Small intestine (tissue), 7 donors: ENCODE measurements around the gene MET. TPM values are rescaled to one million over a fixed set of nuclear protein-coding genes. Genes with fewer than 3 reads are reported as not detected.

Experiments
- DNase-seq, 2 donors: peaks; one replicate each; pipeline versions ENCODE4 v3.0.0 to v3.0.0-alpha.2; 2013
- FAIRE-seq: peaks from 2 replicates; lab custom pipeline; 2012; peaks lifted over from hg19 to GRCh38; lab: Jason Lieb, UNC
- H3K27ac ChIP-seq, 3 donors: one replicate each; pipeline ENCODE4 v1.5.1; 2013; ENCODE audit warnings: low read length in 2 of 3, mild to moderate bottlenecking in 2 of 3, control low read depth in 1 of 3, inconsistent platforms in 1 of 3, low read depth in 1 of 3, moderate library complexity in 1 of 3
- H3K27me3 ChIP-seq, 3 donors: one replicate each; pipeline ENCODE4 v1.6.1; 2013; ENCODE audit warnings: low read length in 3 of 3, inconsistent platforms in 1 of 3; ENCODE audit not compliant: control insufficient read depth in 3 of 3, insufficient read depth in 3 of 3
- H3K36me3 ChIP-seq, 3 donors: one replicate each; pipeline ENCODE4 v1.6.1; 2013; ENCODE audit warnings: low read length in 3 of 3, inconsistent platforms in 1 of 3, low read depth in 1 of 3, mild to moderate bottlenecking in 1 of 3, moderate library complexity in 1 of 3; ENCODE audit not compliant: control insufficient read depth in 3 of 3, insufficient read depth in 2 of 3
- H3K4me1 ChIP-seq, 3 donors: one replicate each; pipeline ENCODE4 v1.6.1; 2013; ENCODE audit warnings: low read length in 2 of 3, inconsistent platforms in 1 of 3, low read depth in 1 of 3, mild to moderate bottlenecking in 1 of 3, moderate library complexity in 1 of 3; ENCODE audit not compliant: control insufficient read depth in 3 of 3, insufficient read depth in 2 of 3
- H3K4me3 ChIP-seq, 3 donors: one replicate each; pipeline ENCODE4 v1.5.1; 2013; ENCODE audit warnings: low read length in 3 of 3, control low read depth in 1 of 3, inconsistent platforms in 1 of 3, low read depth in 1 of 3, mild to moderate bottlenecking in 1 of 3, moderate library complexity in 1 of 3
- H3K9me3 ChIP-seq, 2 donors: one replicate each; pipeline ENCODE4 v1.6.1; 2013; ENCODE audit warnings: low read depth in 1 of 2, low read length in 1 of 2; ENCODE audit not compliant: control insufficient read depth in 2 of 2, insufficient read depth in 1 of 2
- WGBS, 3 donors: extraction: QIAGEN DNeasy Blood & Tissue Kit; methylation state at CpG; one replicate each; pipeline ENCODE4 v1.1.7; 2013; 5-methylcytosine and 5-hydroxymethylcytosine counted together
- polyA plus RNA-seq, 4 donors: library from polyadenylated mRNA; stranded (reverse) in 3 of 4; unstranded in 1 of 4; fragments of 200-250 nt in 3 of 4; fragments of 120-200 nt in 1 of 4; gene quantifications; one replicate each; pipeline versions ENCODE4 v1.2.1 to v1.2.3, GENCODE V29; 2013
- donor health status: healthy with polysubstance abuse.
- donor health status: control.
- donor health status: control.
- donor health status: Bipolar disorder and iron deficiency.
- donor health status: healthy.

The MET gene
- polyA plus RNA-seq, 4 donors = 2.7 to 13.4 (median 8.2) TPM

DNA sequence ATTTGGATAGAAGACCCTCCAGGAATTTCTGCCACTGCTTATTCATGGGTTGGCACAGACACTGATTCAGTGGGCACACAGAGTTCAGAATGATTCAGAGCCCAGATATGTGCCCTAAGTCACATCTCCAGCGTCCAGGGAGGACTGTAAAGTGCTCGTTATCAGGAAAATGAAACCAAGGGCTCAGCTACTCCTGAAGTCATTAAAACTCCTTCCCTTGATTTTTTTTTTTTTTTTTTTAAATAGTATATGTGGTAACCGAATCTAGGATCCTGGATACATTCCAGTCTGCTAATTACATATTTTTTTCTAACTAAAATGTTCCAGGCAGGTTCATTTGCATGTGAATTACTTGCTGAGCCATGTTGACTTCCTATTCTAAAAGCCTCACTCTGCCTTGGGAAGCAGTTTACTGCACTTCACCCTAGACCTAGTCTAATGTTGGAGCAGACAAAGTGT lies 34.7 kb downstream of the MET start:
- WGBS, 3 donors = 7 to 48% (median 29%) methylated on average over 3 of the region's 3 CpGs

GRCh38 chr7:116707289-116707688 lies 35.3 kb downstream of the MET start:
- no peaks in the 10 kb centered on the region for H3K36me3 ChIP-seq
- no peaks in the 10 kb centered on the region for H3K9me3 ChIP-seq
- H3K4me3 ChIP-seq = no peak overlapping the region
- peaks cover 0 to 6% (median 3%) of the 10 kb centered on the region in 3 donors for H3K4me1 ChIP-seq
- H3K27me3 ChIP-seq = no peaks in the 10 kb centered on the region
- DNase-seq = no peak
- 84 to 88% (median 87%) methylated on average over 3 of the region's 3 CpGs for WGBS, 3 donors
- FAIRE-seq = no peak
- H3K27ac ChIP-seq = no peak overlapping the region

More for the DNA sequence above, 34.7 kb downstream of the MET start:
- FAIRE-seq = no peak
- no peak overlapping the region for H3K4me3 ChIP-seq
- no peaks in the 10 kb centered on the region for H3K9me3 ChIP-seq
- peak; percentile 43 to 81 for DNase-seq
- H3K4me1 ChIP-seq = peaks cover 0 to 6% (median 3%) of the 10 kb centered on the region in 3 donors
- H3K27me3 ChIP-seq = no peaks in the 10 kb centered on the region
- H3K36me3 ChIP-seq = no peaks in the 10 kb centered on the region
- H3K27ac ChIP-seq = peak overlapping the region in 1 of 3 donors; percentile 13

- DNase-seq = no peak
- 76 to 87% (median 83%) methylated on average over 1 of the region's 1 CpG for WGBS, 3 donors
- no peak for FAIRE-seq
- Histone ChIP-seq H3K27me3 (no peaks in the 10 kb centered on the region), H3K4me3 (no peak overlapping the region), H3K9me3 (peaks cover 0 to 2% of the 10 kb centered on the region in 2 donors), H3K27ac (no peak overlapping the region), H3K4me1 (peaks cover 0 to 6% (median 3%) of the 10 kb centered on the region in 3 donors), H3K36me3 (no peaks in the 10 kb centered on the region)
Observed at GRCh38 chr7:116708248-116708647, 36.3 kb downstream of the MET start.

GRCh38 chr7:116708861-116709260 lies 36.9 kb downstream of the MET start:
- no peak overlapping the region for H3K4me3 ChIP-seq
- DNase-seq (no peak), FAIRE-seq (no peak)
- WGBS, 3 donors = 95 to 100% (median 100%) methylated on average over 1 of the region's 1 CpG
- no peak overlapping the region for H3K27ac ChIP-seq
- H3K4me1 ChIP-seq = peaks cover 0 to 6% (median 3%) of the 10 kb centered on the region in 3 donors
- no peaks in the 10 kb centered on the region for H3K27me3 ChIP-seq
- no peaks in the 10 kb centered on the region for H3K36me3 ChIP-seq
- H3K9me3 ChIP-seq = peaks cover 0 to 2% of the 10 kb centered on the region in 2 donors

- no peaks in the 10 kb centered on the region for H3K27me3 ChIP-seq
- no peak overlapping the region for H3K27ac ChIP-seq
- H3K9me3 ChIP-seq = peaks cover 0 to 2% of the 10 kb centered on the region in 2 donors
- H3K4me3 ChIP-seq = no peak overlapping the region
- WGBS, 3 donors = 89 to 95% (median 90%) methylated on average over 4 of the region's 4 CpGs
- peaks cover 0 to 6% (median 3%) of the 10 kb centered on the region in 3 donors for H3K4me1 ChIP-seq
- no peaks in the 10 kb centered on the region for H3K36me3 ChIP-seq
- DNase-seq = no peak
- no peak for FAIRE-seq
Observed at GRCh38 chr7:116709336-116709735, 37.3 kb downstream of the MET start.

GRCh38 chr7:116710764-116711452 lies 38.9 kb downstream of the MET start:
- peaks cover 0 to 6% (median 3%) of the 10 kb centered on the region in 3 donors for H3K4me1 ChIP-seq
- DNase-seq (peak; percentile 13 to 18), FAIRE-seq (no peak)
- peaks cover 0 to 2% of the 10 kb centered on the region in 2 donors for H3K9me3 ChIP-seq
- H3K27ac ChIP-seq = no peak overlapping the region
- WGBS, 3 donors = 12 to 49% (median 23%) methylated on average over 3 of the region's 3 CpGs
- H3K36me3 ChIP-seq = no peaks in the 10 kb centered on the region
- no peaks in the 10 kb centered on the region for H3K27me3 ChIP-seq
- H3K4me3 ChIP-seq = no peak overlapping the region

DNA sequence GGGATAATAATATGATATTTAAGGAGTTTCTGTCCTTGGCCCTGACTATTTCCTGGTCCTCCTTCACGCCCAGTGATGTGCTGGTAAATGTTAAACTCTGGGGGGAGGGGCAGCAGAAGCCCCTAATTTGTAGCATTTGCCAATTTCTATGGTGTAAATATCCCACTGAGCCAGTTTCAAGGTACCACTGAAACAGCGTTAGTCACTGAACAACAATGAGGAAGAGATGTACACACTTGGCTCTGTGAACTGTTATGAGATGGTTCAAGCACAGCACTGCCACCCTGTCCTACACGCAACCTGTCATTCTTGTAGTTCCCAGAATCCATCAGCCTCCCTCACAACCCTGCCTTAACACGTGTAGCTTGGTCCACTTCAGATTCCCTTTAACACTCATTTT lies 39.8 kb downstream of the MET start:
- H3K27me3 ChIP-seq = no peaks in the 10 kb centered on the region
- FAIRE-seq (no peak), DNase-seq (no peak)
- no peak overlapping the region for H3K27ac ChIP-seq
- peaks cover 0 to 3% (median 2%) of the 10 kb centered on the region in 3 donors for H3K4me1 ChIP-seq
- H3K36me3 ChIP-seq = no peaks in the 10 kb centered on the region
- H3K4me3 ChIP-seq = no peak overlapping the region
- peaks cover 0 to 2% of the 10 kb centered on the region in 2 donors for H3K9me3 ChIP-seq
- 80 to 90% (median 87%) methylated on average over 4 of the region's 4 CpGs for WGBS, 3 donors

GRCh38 chr7:116713500-116713899 lies 41.5 kb downstream of the MET start:
- H3K27me3 ChIP-seq = no peaks in the 10 kb centered on the region
- H3K9me3 ChIP-seq = peaks cover 0 to 2% of the 10 kb centered on the region in 2 donors
- no peaks in the 10 kb centered on the region for H3K4me1 ChIP-seq
- 85 to 97% (median 90%) methylated on average over 4 of the region's 4 CpGs for WGBS, 3 donors
- FAIRE-seq = no peak
- H3K4me3 ChIP-seq = no peak overlapping the region
- H3K36me3 ChIP-seq = no peaks in the 10 kb centered on the region
- H3K27ac ChIP-seq = no peak overlapping the region
- no peak for DNase-seq
